ENCODE results near the gene GABRG3. TPM values are rescaled to one million over a fixed set of nuclear protein-coding genes. Genes with fewer than 3 reads are reported as not detected.

Gene GABRG3
- total and polyA plus RNA-seq, 2 experiments from 2014 or later, result 0.10 to 1.4 TPM

- no peaks in the 10 kb centered on the region for H3K4me1 ChIP-seq (ENCODE audit: insufficient read depth)
- no peak overlapping the region for H3K4me3 Mint-ChIP-seq
- TF ChIP-seq, protein P1, sequence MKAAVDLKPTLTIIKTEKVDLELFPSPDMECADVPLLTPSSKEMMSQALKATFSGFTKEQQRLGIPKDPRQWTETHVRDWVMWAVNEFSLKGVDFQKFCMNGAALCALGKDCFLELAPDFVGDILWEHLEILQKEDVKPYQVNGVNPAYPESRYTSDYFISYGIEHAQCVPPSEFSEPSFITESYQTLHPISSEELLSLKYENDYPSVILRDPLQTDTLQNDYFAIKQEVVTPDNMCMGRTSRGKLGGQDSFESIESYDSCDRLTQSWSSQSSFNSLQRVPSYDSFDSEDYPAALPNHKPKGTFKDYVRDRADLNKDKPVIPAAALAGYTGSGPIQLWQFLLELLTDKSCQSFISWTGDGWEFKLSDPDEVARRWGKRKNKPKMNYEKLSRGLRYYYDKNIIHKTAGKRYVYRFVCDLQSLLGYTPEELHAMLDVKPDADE (IDR thresholded peaks at IDR 0.05), result no peak
- TF ChIP-seq ZNF114 (CRISPR knock-in tag; IDR thresholded peaks at IDR 0.05), result no peak
- no peak for TF ChIP-seq POLR2AphosphoS5 (IDR thresholded peaks at IDR 0.05; ENCODE audit: low read depth)
- no peak for TF ChIP-seq EZH2phosphoT487 (IDR thresholded peaks at IDR 0.05; ENCODE audit: unreplicated experiment)
- no peak for TF ChIP-seq JUNB (IDR thresholded peaks at IDR 0.05; ENCODE audit: unreplicated experiment)
- TF ChIP-seq STAT1 (IDR thresholded peaks at IDR 0.05; ENCODE audit: unreplicated experiment), result no peak
- TF ChIP-seq, protein P2, sequence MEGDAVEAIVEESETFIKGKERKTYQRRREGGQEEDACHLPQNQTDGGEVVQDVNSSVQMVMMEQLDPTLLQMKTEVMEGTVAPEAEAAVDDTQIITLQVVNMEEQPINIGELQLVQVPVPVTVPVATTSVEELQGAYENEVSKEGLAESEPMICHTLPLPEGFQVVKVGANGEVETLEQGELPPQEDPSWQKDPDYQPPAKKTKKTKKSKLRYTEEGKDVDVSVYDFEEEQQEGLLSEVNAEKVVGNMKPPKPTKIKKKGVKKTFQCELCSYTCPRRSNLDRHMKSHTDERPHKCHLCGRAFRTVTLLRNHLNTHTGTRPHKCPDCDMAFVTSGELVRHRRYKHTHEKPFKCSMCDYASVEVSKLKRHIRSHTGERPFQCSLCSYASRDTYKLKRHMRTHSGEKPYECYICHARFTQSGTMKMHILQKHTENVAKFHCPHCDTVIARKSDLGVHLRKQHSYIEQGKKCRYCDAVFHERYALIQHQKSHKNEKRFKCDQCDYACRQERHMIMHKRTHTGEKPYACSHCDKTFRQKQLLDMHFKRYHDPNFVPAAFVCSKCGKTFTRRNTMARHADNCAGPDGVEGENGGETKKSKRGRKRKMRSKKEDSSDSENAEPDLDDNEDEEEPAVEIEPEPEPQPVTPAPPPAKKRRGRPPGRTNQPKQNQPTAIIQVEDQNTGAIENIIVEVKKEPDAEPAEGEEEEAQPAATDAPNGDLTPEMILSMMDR (conservative IDR thresholded peaks at IDR 0.05; ENCODE audit: low read depth in 2 of 2), result no peak
- TF ChIP-seq, protein P3, sequence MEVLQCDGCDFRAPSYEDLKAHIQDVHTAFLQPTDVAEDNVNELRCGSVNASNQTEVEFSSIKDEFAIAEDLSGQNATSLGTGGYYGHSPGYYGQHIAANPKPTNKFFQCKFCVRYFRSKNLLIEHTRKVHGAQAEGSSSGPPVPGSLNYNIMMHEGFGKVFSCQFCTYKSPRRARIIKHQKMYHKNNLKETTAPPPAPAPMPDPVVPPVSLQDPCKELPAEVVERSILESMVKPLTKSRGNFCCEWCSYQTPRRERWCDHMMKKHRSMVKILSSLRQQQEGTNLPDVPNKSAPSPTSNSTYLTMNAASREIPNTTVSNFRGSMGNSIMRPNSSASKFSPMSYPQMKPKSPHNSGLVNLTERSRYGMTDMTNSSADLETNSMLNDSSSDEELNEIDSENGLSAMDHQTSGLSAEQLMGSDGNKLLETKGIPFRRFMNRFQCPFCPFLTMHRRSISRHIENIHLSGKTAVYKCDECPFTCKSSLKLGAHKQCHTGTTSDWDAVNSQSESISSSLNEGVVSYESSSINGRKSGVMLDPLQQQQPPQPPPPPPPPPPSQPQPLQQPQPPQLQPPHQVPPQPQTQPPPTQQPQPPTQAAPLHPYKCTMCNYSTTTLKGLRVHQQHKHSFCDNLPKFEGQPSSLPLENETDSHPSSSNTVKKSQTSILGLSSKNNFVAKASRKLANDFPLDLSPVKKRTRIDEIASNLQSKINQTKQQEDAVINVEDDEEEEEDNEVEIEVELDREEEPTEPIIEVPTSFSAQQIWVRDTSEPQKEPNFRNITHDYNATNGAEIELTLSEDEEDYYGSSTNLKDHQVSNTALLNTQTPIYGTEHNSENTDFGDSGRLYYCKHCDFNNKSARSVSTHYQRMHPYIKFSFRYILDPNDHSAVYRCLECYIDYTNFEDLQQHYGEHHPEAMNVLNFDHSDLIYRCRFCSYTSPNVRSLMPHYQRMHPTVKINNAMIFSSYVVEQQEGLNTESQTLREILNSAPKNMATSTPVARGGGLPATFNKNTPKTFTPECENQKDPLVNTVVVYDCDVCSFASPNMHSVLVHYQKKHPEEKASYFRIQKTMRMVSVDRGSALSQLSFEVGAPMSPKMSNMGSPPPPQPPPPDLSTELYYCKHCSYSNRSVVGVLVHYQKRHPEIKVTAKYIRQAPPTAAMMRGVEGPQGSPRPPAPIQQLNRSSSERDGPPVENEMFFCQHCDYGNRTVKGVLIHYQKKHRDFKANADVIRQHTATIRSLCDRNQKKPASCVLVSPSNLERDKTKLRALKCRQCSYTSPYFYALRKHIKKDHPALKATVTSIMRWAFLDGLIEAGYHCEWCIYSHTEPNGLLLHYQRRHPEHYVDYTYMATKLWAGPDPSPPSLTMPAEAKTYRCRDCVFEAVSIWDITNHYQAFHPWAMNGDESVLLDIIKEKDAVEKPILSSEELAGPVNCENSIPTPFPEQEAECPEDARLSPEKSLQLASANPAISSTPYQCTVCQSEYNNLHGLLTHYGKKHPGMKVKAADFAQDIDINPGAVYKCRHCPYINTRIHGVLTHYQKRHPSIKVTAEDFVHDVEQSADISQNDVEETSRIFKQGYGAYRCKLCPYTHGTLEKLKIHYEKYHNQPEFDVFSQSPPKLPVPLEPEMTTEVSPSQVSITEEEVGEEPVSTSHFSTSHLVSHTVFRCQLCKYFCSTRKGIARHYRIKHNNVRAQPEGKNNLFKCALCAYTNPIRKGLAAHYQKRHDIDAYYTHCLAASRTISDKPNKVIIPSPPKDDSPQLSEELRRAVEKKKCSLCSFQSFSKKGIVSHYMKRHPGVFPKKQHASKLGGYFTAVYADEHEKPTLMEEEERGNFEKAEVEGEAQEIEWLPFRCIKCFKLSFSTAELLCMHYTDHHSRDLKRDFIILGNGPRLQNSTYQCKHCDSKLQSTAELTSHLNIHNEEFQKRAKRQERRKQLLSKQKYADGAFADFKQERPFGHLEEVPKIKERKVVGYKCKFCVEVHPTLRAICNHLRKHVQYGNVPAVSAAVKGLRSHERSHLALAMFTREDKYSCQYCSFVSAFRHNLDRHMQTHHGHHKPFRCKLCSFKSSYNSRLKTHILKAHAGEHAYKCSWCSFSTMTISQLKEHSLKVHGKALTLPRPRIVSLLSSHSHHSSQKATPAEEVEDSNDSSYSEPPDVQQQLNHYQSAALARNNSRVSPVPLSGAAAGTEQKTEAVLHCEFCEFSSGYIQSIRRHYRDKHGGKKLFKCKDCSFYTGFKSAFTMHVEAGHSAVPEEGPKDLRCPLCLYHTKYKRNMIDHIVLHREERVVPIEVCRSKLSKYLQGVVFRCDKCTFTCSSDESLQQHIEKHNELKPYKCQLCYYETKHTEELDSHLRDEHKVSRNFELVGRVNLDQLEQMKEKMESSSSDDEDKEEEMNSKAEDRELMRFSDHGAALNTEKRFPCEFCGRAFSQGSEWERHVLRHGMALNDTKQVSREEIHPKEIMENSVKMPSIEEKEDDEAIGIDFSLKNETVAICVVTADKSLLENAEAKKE (CRISPR knock-in tag; IDR thresholded peaks at IDR 0.05), result no peak
- TF ChIP-seq CREB1 (CRISPR knock-in tag; IDR thresholded peaks at IDR 0.05; ENCODE audit: low read depth), result no peak
- TF ChIP-seq, protein P4, sequence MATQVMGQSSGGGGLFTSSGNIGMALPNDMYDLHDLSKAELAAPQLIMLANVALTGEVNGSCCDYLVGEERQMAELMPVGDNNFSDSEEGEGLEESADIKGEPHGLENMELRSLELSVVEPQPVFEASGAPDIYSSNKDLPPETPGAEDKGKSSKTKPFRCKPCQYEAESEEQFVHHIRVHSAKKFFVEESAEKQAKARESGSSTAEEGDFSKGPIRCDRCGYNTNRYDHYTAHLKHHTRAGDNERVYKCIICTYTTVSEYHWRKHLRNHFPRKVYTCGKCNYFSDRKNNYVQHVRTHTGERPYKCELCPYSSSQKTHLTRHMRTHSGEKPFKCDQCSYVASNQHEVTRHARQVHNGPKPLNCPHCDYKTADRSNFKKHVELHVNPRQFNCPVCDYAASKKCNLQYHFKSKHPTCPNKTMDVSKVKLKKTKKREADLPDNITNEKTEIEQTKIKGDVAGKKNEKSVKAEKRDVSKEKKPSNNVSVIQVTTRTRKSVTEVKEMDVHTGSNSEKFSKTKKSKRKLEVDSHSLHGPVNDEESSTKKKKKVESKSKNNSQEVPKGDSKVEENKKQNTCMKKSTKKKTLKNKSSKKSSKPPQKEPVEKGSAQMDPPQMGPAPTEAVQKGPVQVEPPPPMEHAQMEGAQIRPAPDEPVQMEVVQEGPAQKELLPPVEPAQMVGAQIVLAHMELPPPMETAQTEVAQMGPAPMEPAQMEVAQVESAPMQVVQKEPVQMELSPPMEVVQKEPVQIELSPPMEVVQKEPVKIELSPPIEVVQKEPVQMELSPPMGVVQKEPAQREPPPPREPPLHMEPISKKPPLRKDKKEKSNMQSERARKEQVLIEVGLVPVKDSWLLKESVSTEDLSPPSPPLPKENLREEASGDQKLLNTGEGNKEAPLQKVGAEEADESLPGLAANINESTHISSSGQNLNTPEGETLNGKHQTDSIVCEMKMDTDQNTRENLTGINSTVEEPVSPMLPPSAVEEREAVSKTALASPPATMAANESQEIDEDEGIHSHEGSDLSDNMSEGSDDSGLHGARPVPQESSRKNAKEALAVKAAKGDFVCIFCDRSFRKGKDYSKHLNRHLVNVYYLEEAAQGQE (IDR thresholded peaks at IDR 0.05; ENCODE audit: unreplicated experiment), result no peak
- no peak for TF ChIP-seq ZNF331 (CRISPR knock-in tag; IDR thresholded peaks at IDR 0.05; ENCODE audit: low read depth)
- no peak for TF ChIP-seq EZH2 (IDR thresholded peaks at IDR 0.05; ENCODE audit: low read depth, unreplicated experiment)
- H3K27me3 ChIP-seq (ENCODE audit: insufficient read depth), result no peaks in the 10 kb centered on the region
- peaks cover 2% of the 10 kb centered on the region for H3K27me3 Mint-ChIP-seq (ENCODE audit: insufficient read depth, low read depth, poor library complexity)
- no peak for ATAC-seq
- no peaks in the 10 kb centered on the region for H3K36me3 ChIP-seq (ENCODE audit: insufficient read depth)
- no peaks in the 10 kb centered on the region for H3F3A ChIP-seq (replicated peaks; ENCODE audit: low read depth)
- no peaks in the 10 kb centered on the region for H3K79me2 ChIP-seq (replicated peaks; ENCODE audit: insufficient read depth)
- H3K4me1 Mint-ChIP-seq, result peaks cover 5% of the 10 kb centered on the region; the same call in 1 of the 3 replicates
- no peak overlapping the region for H3K27ac ChIP-seq (ENCODE audit: low read depth)
- H4K20me1 ChIP-seq (replicated peaks; ENCODE audit: insufficient read depth), result no peaks in the 10 kb centered on the region
- H2AFZ ChIP-seq, result no peak overlapping the region
- no peaks in the 10 kb centered on the region; the same call in 1 of the 3 replicates for H3K36me3 Mint-ChIP-seq (ENCODE audit: low read depth)
- DNase-seq (ENCODE audit: low spot score), result no peak
- H3K9me3 Mint-ChIP-seq, result peaks cover 3% of the 10 kb centered on the region; the same call in 1 of the 3 replicates
- no peak overlapping the region for H3K4me2 ChIP-seq
- H3K27ac Mint-ChIP-seq, result no peak overlapping the region
- H3K9me2 ChIP-seq (ENCODE audit: insufficient read depth), result no peaks in the 10 kb centered on the region
- no peak overlapping the region for H3K4me3 ChIP-seq
Measured at GRCh38 chr15:27219636-27220035, 248.7 kb downstream of the GABRG3 start.

All from GM23338 (cell line).